HepG2 (cell line): ENCODE measurements around the gene RMI2. TPM values are rescaled to one million over a fixed set of nuclear protein-coding genes. Genes with fewer than 3 reads are reported as not detected.
A peak's percentile ranks its signal among the peaks of the same experiment; 100 is the strongest.

Experiments
- CTCF ChIP-seq: sonication (generic); formaldehyde crosslinking; IDR thresholded peaks from 2 replicates; pipeline ENCODE4 v1.5.0; 2020; ENCODE audit warnings: mild to moderate bottlenecking, missing genetic modification reagents, moderate library complexity
- E2F1 ChIP-seq: sonication (generic); formaldehyde crosslinking; IDR thresholded peaks from 2 replicates; pipeline ENCODE4 v1.5.0; 2020; ENCODE audit warnings: missing genetic modification reagents
- HOMEZ ChIP-seq: IDR thresholded peaks from 2 replicates; pipeline ENCODE4 v1.6.1; 2016; ENCODE audit warnings: low read depth
- IRF2 ChIP-seq: IDR thresholded peaks from 2 replicates; pipeline ENCODE4 v1.6.1; 2018; ENCODE audit warnings: missing genetic modification reagents, missing compliant biosample characterization
- ISL2 ChIP-seq: sonication (generic); formaldehyde crosslinking; IDR thresholded peaks from 2 replicates; pipeline ENCODE4 v1.5.0; 2020; ENCODE audit warnings: missing genetic modification reagents
- MED13 ChIP-seq: sonication (generic); formaldehyde crosslinking; IDR thresholded peaks from 2 replicates; pipeline ENCODE4 v1.5.0; 2020; ENCODE audit warnings: missing genetic modification reagents
- NFKB2 ChIP-seq: sonication (generic); formaldehyde crosslinking; IDR thresholded peaks from 2 replicates; pipeline ENCODE4 v1.4.0; 2020; ENCODE audit warnings: missing genetic modification reagents, borderline replicate concordance
- RORA ChIP-seq: sonication (generic); formaldehyde crosslinking; IDR thresholded peaks from 2 replicates; pipeline ENCODE4 v1.5.0; 2020; ENCODE audit warnings: mild to moderate bottlenecking, missing genetic modification reagents, moderate library complexity
- SAP130 ChIP-seq: IDR thresholded peaks from 2 replicates; pipeline ENCODE4 v1.6.1; 2016; ENCODE audit warnings: low read depth
- SMARCE1 ChIP-seq: fragments of 450-650 bp; IDR thresholded peaks from 2 replicates; pipeline ENCODE4 v1.6.1; 2017; ENCODE audit warnings: borderline replicate concordance
- TFAP4 ChIP-seq: sonication (generic); IDR thresholded peaks from 2 replicates; pipeline ENCODE4 v1.6.1; 2016; ENCODE audit warnings: low read depth, borderline replicate concordance
- TMF1 ChIP-seq: sonication (generic); formaldehyde crosslinking; IDR thresholded peaks from 2 replicates; pipeline ENCODE4 v1.8.1; 2022; ENCODE audit warnings: low read depth, missing genetic modification reagents
- ZBTB26 ChIP-seq: IDR thresholded peaks from 2 replicates; pipeline ENCODE4 v1.6.1; 2016; ENCODE audit warnings: missing compliant biosample characterization, missing genetic modification reagents, borderline replicate concordance
- ZBTB8A ChIP-seq: sonication (generic); formaldehyde crosslinking; IDR thresholded peaks from 2 replicates; pipeline ENCODE4 v1.4.0; 2020; ENCODE audit warnings: mild to moderate bottlenecking, low read depth, missing genetic modification reagents, borderline replicate concordance
- ZMAT3 ChIP-seq: sonication (generic); formaldehyde crosslinking; conservative IDR thresholded peaks from 2 replicates; pipeline ENCODE4 v1.7.0; 2021; ENCODE audit warnings: missing genetic modification reagents
- ZNF3 ChIP-seq: IDR thresholded peaks from 2 replicates; pipeline ENCODE4 v1.7.0; 2017; ENCODE audit warnings: inconsistent platforms
- ZNF558 ChIP-seq: sonication (generic); formaldehyde crosslinking; IDR thresholded peaks from 2 replicates; pipeline ENCODE4 v1.9.0; 2022; ENCODE audit warnings: mild to moderate bottlenecking, missing genetic modification reagents, borderline replicate concordance
- ZSCAN21 ChIP-seq: sonication (generic); formaldehyde crosslinking; IDR thresholded peaks from 2 replicates; pipeline ENCODE4 v1.8.0; 2022; ENCODE audit warnings: mild to moderate bottlenecking, missing genetic modification reagents, moderate library complexity, borderline replicate concordance
- ZSCAN5A ChIP-seq: sonication (generic); formaldehyde crosslinking; IDR thresholded peaks from 2 replicates; pipeline ENCODE4 v1.8.0; 2022; ENCODE audit warnings: mild to moderate bottlenecking, missing genetic modification reagents, borderline replicate concordance
- polyA plus RNA-seq, 8 experiments: library from polyadenylated mRNA; depleted of rRNA in 3 of 8; stranded (reverse) in 7 of 8; unstranded in 1 of 8; fragments of >200 nt; fragmentation: Illumina TruSeq in 4 of 8; extraction: Trizol in 4 of 8; gene quantifications; 2 replicates each; pipeline versions ENCODE4 v1.2.1 to v1.2.3, GENCODE V29; 2011 to 2016; ENCODE audit warnings: low read depth in 4 of 8, missing spikeins in 1 of 8, mixed read lengths in 1 of 8; ENCODE audit not compliant: insufficient read depth in 1 of 8
- total RNA-seq, 5 experiments: library from RNA; depleted of rRNA; stranded (reverse); fragments of >200 nt; fragmentation: Illumina TruSeq; extraction: Trizol; gene quantifications; 2 replicates each; pipeline ENCODE4 v1.2.3, GENCODE V29; 2016; ENCODE audit warnings: low read depth in 1 of 5

The RMI2 gene
- total and polyA plus RNA-seq, 2 of the 13 experiments (the other 11 are each of a cell fraction or from before 2014, with no cell fraction given): 24.5 to 55.7 TPM

- TF ChIP-seq TMF1 (peak; percentile 96), ZMAT3 (peak; percentile 81; the same call in 1 of the 2 replicates), RORA (no peak), SAP130 (CRISPR knock-in tag) (peak; percentile 100), IRF2 (peak; percentile 84; the same call in 1 of the 2 replicates), MED13 (CRISPR knock-in tag) (peak; percentile 89; the same call in 1 of the 2 replicates), TFAP4 (peak; percentile 24; the same call in 1 of the 2 replicates), ZSCAN5A (CRISPR knock-in tag) (0 out of 2 replicates have a peak, but pooled peaks have one; percentile 10), ZNF558 (CRISPR knock-in tag) (peak; percentile 90; the same call in 1 of the 2 replicates), SMARCE1 (no peak), HOMEZ (CRISPR knock-in tag) (no peak; the same call in none of the 2 replicates), ZBTB8A (0 out of 2 replicates have a peak, but pooled peaks have one; percentile 55), ZSCAN21 (CRISPR knock-in tag) (peak; percentile 87), E2F1 (peak; percentile 99), ISL2 (CRISPR knock-in tag) (peak; percentile 68), NFKB2 (CRISPR knock-in tag) (peak; percentile 95; the same call in 1 of the 2 replicates), CTCF (CRISPR knock-in tag) (no peak), ZNF3 (no peak), ZBTB26 (CRISPR knock-in tag) (no peak; the same call in 1 of the 2 replicates)
These were observed at the start of gene RMI2 (continued) for GRCh38 chr16:11345040-11345862.
